A549 (cell line): ENCODE data around the gene C2CD3.

Experiments
- CHD4 ChIP-seq: fragments of 200-600 bp; sonication (generic); IDR thresholded peaks from 2 replicates; pipeline ENCODE4 v1.6.1; 2016; ENCODE audit warnings: antibody characterized with exemption, mild to moderate bottlenecking, borderline replicate concordance
- CTCF ChIP-seq: fragments of >200 bp; sonication (Bioruptor Twin); formaldehyde crosslinking; IDR thresholded peaks from 3 replicates; pipeline ENCODE4 v1.5.1; 2016
- EP300 ChIP-seq, 2 experiments: fragments of >200 bp; sonication (Bioruptor Twin); formaldehyde crosslinking; IDR thresholded peaks; 2 replicates in 1 of 2; 3 replicates in 1 of 2; pipeline ENCODE4 v1.6.1; 2016 to 2017
- JUN ChIP-seq, 2 experiments: fragments of >200 bp; sonication (Bioruptor Twin); formaldehyde crosslinking; IDR thresholded peaks; 2 replicates in 1 of 2; 3 replicates in 1 of 2; pipeline ENCODE4 v1.6.1; 2016 to 2017
- RCOR1 ChIP-seq: fragments of 150-350 bp; IDR thresholded peaks from 2 replicates; pipeline ENCODE4 v1.6.1; 2014; ENCODE audit warnings: antibody characterized with exemption, low read length, low read depth
- ZFP36 ChIP-seq: fragments of 450-650 bp; IDR thresholded peaks from 2 replicates; pipeline ENCODE4 v1.6.1; 2014; ENCODE audit warnings: borderline replicate concordance; ENCODE audit not compliant: partially characterized antibody

GRCh38 chr11:73969091-73969490, 201.7 kb downstream of the C2CD3 start:
- no peak for TF ChIP-seq JUN (IDR thresholded peaks at IDR 0.05)
- TF ChIP-seq CHD4: no peak
- TF ChIP-seq CTCF: no peak
- TF ChIP-seq RCOR1: no peak
- no peak for TF ChIP-seq EP300 (IDR thresholded peaks at IDR 0.05)
- no peak for TF ChIP-seq ZFP36
